OCI-LY1 (cell line): ENCODE measurements around the gene WDPCP.

Experiments used
- EZH2 ChIP-seq: fragments of 200-600 bp; sonication (generic), shearing (Covaris generic); IDR thresholded peaks from 2 replicates; pipeline ENCODE4 v1.8.0; 2017; ENCODE audit warnings: borderline replicate concordance, mixed run types, mild to moderate bottlenecking, antibody characterized with exemption, low read length, moderate library complexity, mixed read lengths
- TF ChIP-seq, protein P1 (sequence below): fragments of 200-600 bp; sonication (generic), shearing (Covaris generic); IDR thresholded peaks from 2 replicates; pipeline ENCODE4 v1.5.1; 2017; ENCODE audit warnings: mild to moderate bottlenecking, antibody characterized with exemption, low read length, moderate library complexity, mixed read lengths

DNA sequence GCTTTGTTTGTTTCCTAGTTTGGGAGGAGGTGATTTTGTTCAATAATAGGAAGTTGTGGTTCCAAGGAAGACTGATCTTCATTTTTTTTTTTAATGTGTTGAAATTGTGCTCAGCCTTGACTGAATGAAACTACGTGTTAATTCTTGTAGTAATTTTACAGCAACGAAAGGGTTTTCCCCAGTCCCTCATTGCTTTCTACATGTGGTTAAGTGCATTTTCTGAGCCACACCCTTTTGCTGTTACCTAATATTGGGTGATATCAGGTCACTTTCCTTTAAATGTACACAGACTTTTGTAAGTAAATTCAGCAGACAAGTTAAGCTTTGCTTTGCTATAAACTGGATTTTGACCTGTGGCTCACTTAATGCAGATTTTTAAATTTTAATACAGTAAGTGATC lies 464.1 kb downstream of the WDPCP start:
- no peak for TF ChIP-seq EZH2
- TF ChIP-seq, protein P1, sequence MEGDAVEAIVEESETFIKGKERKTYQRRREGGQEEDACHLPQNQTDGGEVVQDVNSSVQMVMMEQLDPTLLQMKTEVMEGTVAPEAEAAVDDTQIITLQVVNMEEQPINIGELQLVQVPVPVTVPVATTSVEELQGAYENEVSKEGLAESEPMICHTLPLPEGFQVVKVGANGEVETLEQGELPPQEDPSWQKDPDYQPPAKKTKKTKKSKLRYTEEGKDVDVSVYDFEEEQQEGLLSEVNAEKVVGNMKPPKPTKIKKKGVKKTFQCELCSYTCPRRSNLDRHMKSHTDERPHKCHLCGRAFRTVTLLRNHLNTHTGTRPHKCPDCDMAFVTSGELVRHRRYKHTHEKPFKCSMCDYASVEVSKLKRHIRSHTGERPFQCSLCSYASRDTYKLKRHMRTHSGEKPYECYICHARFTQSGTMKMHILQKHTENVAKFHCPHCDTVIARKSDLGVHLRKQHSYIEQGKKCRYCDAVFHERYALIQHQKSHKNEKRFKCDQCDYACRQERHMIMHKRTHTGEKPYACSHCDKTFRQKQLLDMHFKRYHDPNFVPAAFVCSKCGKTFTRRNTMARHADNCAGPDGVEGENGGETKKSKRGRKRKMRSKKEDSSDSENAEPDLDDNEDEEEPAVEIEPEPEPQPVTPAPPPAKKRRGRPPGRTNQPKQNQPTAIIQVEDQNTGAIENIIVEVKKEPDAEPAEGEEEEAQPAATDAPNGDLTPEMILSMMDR: no peak
